DOHH2 (cell line): ENCODE results near the gene TAP2.

ENCODE experiments used
- H3F3A ChIP-seq: fragments of 200-600 bp; sonication (generic), shearing (Covaris generic); 2 replicates; pipeline ENCODE4 v1.6.0; 2016; ENCODE audit warnings: antibody characterized with exemption, mild to moderate bottlenecking; ENCODE audit not compliant: control insufficient read depth, insufficient read depth
- H3K27ac ChIP-seq: fragments of 200-600 bp; sonication (generic); 2 replicates; pipeline ENCODE4 v1.5.1; 2014; ENCODE audit warnings: low read depth, mild to moderate bottlenecking, low read length, moderate library complexity
- H3K27me3 ChIP-seq: fragments of 200-600 bp; sonication (generic); 2 replicates; pipeline ENCODE4 v1.6.1; 2014; ENCODE audit warnings: mild to moderate bottlenecking, low read length, mixed read lengths; ENCODE audit not compliant: control insufficient read depth
- H3K36me3 ChIP-seq: fragments of 200-600 bp; sonication (generic); 2 replicates; pipeline ENCODE4 v1.6.1; 2014; ENCODE audit warnings: mild to moderate bottlenecking, low read length, moderate library complexity, mixed read lengths; ENCODE audit not compliant: control insufficient read depth
- H3K4me1 ChIP-seq: fragments of 200-600 bp; sonication (generic); 2 replicates; pipeline ENCODE4 v1.6.1; 2014; ENCODE audit warnings: mild to moderate bottlenecking, low read length, mixed read lengths; ENCODE audit not compliant: control insufficient read depth
- H3K4me2 ChIP-seq: fragments of 200-600 bp; sonication (generic); 2 replicates; pipeline ENCODE4 v1.6.0; 2014; ENCODE audit warnings: mild to moderate bottlenecking, low read length, moderate library complexity
- H3K4me3 ChIP-seq: fragments of 200-600 bp; sonication (generic); 2 replicates; pipeline ENCODE4 v1.5.1; 2014; ENCODE audit warnings: mild to moderate bottlenecking, low read length, mixed read lengths
- H3K79me2 ChIP-seq: fragments of 200-600 bp; sonication (generic); 2 replicates; pipeline ENCODE4 v1.6.1; 2014; ENCODE audit warnings: mild to moderate bottlenecking, low read length, mixed read lengths; ENCODE audit not compliant: control insufficient read depth
- H3K9me2 ChIP-seq: fragments of 200-600 bp; sonication (generic); replicated peaks from 2 replicates; pipeline ENCODE4 v1.6.1; 2014; ENCODE audit warnings: mild to moderate bottlenecking, low read length, mixed read lengths; ENCODE audit not compliant: control insufficient read depth
- H3K9me3 ChIP-seq: fragments of 200-600 bp; sonication (generic); 2 replicates; pipeline ENCODE4 v1.6.1; 2014; ENCODE audit warnings: antibody characterized with exemption, low read length, mixed read lengths; ENCODE audit not compliant: control insufficient read depth, insufficient read depth
- H4K20me1 ChIP-seq: fragments of 200-600 bp; sonication (generic); 2 replicates; pipeline ENCODE4 v1.6.0; 2014; ENCODE audit warnings: low read depth, mild to moderate bottlenecking, antibody characterized with exemption, low read length, moderate library complexity; ENCODE audit not compliant: control insufficient read depth, insufficient read depth
- EZH2phosphoT487 ChIP-seq: fragments of 200-600 bp; sonication (generic); IDR thresholded peaks from 2 replicates; pipeline ENCODE4 v1.6.1; 2017; ENCODE audit warnings: borderline replicate concordance, mild to moderate bottlenecking, antibody characterized with exemption, low read length, moderate library complexity, mixed read lengths
- TF ChIP-seq, protein P1 (sequence below): fragments of 200-600 bp; sonication (generic); IDR thresholded peaks from one replicate; pipeline ENCODE4 v1.5.1; 2014; ENCODE audit warnings: antibody characterized with exemption, mild to moderate bottlenecking, low read depth, low read length; ENCODE audit not compliant: poor library complexity, severe bottlenecking

Gene TAP2

DNA sequence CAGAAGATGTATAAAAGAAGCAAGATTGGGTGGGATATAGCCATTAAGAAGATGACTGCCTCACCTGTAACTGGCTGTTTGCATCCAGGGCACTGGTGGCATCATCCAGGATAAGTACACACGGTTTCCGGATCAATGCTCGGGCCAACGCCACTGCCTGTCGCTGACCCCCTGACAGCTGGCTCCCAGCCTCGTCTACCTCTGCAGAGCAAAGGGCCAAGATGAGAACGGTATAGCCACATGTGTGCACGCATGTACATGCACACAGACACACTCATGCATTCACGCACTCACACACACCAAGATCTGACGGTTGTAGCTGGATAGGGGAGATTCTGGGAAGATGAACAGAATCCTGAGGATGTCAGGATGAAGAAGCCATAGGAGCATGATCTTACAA, 8.5 kb upstream of the TAP2 start:
- Histone ChIP-seq H3K4me1 (peaks cover 42% of the 10 kb centered on the region), H4K20me1 (no peaks in the 10 kb centered on the region), H3F3A (peaks cover 9% of the 10 kb centered on the region), H3K4me3 (no peak overlapping the region), H3K9me2 (no peaks in the 10 kb centered on the region), H3K36me3 (peaks cover 50% of the 10 kb centered on the region), H3K27ac (no peak overlapping the region), H3K4me2 (no peak overlapping the region), H3K27me3 (no peaks in the 10 kb centered on the region), H3K79me2 (peaks cover 19% of the 10 kb centered on the region), H3K9me3 (no peaks in the 10 kb centered on the region)
- no peak for TF ChIP-seq EZH2phosphoT487
- TF ChIP-seq, protein P1, sequence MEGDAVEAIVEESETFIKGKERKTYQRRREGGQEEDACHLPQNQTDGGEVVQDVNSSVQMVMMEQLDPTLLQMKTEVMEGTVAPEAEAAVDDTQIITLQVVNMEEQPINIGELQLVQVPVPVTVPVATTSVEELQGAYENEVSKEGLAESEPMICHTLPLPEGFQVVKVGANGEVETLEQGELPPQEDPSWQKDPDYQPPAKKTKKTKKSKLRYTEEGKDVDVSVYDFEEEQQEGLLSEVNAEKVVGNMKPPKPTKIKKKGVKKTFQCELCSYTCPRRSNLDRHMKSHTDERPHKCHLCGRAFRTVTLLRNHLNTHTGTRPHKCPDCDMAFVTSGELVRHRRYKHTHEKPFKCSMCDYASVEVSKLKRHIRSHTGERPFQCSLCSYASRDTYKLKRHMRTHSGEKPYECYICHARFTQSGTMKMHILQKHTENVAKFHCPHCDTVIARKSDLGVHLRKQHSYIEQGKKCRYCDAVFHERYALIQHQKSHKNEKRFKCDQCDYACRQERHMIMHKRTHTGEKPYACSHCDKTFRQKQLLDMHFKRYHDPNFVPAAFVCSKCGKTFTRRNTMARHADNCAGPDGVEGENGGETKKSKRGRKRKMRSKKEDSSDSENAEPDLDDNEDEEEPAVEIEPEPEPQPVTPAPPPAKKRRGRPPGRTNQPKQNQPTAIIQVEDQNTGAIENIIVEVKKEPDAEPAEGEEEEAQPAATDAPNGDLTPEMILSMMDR = no peak

DNA sequence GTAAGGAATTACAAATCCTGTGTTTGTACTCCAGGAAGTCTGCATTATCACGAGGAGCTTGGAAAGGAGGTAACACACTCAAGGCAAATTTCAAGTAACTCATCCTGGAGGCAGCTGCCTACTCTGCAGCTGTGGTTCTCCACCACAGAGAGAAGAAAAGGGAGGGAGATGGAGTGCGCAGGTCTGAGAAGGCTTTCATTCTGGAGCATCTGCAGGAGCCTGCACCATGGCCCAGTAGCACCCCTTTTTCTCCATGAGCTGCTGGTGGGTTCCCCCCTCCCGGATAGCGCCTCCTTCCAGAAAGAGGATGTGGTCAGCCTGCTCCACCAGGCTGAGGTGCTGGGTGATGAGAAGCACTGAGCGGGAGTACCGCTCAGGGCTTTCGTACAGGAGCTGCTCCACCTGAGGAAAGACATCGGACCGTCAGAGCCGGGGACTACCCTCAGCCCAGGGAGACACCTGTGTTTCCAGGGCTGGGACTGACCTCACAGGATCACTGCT, 6.9 kb upstream of the TAP2 start:
- Histone ChIP-seq H3K9me2 (no peaks in the 10 kb centered on the region), H3F3A (peaks cover 9% of the 10 kb centered on the region), H3K79me2 (peaks cover 19% of the 10 kb centered on the region), H3K27ac (peak overlapping the region; percentile 92), H3K27me3 (no peaks in the 10 kb centered on the region), H3K4me3 (peak overlapping the region; percentile 93), H4K20me1 (no peaks in the 10 kb centered on the region), H3K4me2 (peak overlapping the region; percentile 100), H3K4me1 (peaks cover 35% of the 10 kb centered on the region), H3K9me3 (no peaks in the 10 kb centered on the region), H3K36me3 (peaks cover 64% of the 10 kb centered on the region)
- TF ChIP-seq EZH2phosphoT487 = no peak
- TF ChIP-seq, protein P1 = peak; percentile 9

DNA sequence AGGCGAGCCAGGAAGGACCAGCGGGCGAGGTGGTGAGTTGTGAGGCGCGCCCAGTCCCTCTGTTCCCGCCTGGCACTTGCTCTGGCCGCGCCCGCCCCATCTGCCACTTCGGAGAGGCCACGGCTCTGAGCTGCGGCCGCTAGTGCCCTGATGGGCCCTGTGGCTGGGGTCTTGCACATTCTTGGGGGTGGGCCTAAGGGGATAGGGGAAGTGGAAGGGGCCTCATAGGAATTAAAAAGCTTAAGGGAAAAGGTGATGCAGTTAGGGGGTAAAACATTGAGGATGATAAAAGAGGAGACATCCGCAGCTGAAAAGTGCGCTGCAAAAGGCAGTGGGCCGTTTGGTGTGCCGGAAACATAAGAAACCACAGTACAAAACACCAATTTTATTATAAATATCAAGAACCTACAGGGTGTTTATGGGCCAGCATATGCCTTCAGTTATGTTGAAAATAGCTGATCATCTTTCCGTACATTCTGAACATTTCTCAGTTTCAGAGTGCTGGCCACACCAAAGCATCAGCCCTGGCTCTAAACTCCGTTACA, 6.4 kb upstream of the TAP2 start:
- no peaks in the 10 kb centered on the region for H3K9me3 ChIP-seq
- no peaks in the 10 kb centered on the region for H3K27me3 ChIP-seq
- TF ChIP-seq, protein P1 = no peak
- TF ChIP-seq EZH2phosphoT487 = no peak
- H3K4me1 ChIP-seq = peaks cover 35% of the 10 kb centered on the region
- peaks cover 66% of the 10 kb centered on the region for H3K36me3 ChIP-seq
- H3K4me3 ChIP-seq = peak overlapping the region; percentile 93
- peaks cover 9% of the 10 kb centered on the region for H3F3A ChIP-seq
- peak overlapping the region; percentile 100 for H3K4me2 ChIP-seq
- H4K20me1 ChIP-seq = no peaks in the 10 kb centered on the region
- H3K79me2 ChIP-seq = peaks cover 19% of the 10 kb centered on the region
- peak overlapping the region; percentile 92 for H3K27ac ChIP-seq
- no peaks in the 10 kb centered on the region for H3K9me2 ChIP-seq
